Stromal cell of bone marrow (primary cell): ENCODE data around the gene ZMPSTE24.

Experiments used
- DNase-seq: peaks from one replicate; pipeline ENCODE4 v3.0.0-alpha.2; 2012; ENCODE audit warnings: low read depth

The ZMPSTE24 gene

DNA sequence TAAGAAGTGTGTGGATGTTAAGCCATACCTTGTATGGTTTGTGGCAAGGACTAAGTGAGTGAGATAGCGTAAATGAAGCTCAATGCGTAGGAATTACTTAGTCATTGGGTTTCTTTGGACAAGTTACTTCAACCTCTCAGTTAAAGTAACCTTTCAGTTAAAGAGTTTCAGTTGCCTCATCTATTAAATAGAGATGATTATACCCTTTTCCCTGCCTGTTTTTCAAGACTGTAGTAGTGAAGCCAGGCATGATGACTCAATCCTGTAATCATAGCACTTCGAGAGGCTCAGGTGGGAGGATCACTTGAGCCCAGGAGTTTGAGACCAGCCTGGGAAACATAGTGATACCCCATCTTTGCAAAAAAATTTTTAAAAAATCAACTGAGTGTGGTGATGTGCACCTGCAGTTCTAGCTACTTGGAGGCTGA lies 6.3 kb downstream of the ZMPSTE24 start:
- DNase-seq = no peak

- no peak for DNase-seq
Observed at GRCh38 chr1:40265298-40265697, 7.3 kb downstream of the ZMPSTE24 start.

- no peak for DNase-seq
Observed at GRCh38 chr1:40265919-40266318, 7.9 kb downstream of the ZMPSTE24 start.

- no peak for DNase-seq
Observed at GRCh38 chr1:40266786-40267535, 8.9 kb downstream of the ZMPSTE24 start.

- DNase-seq = peak; percentile 99
Observed at GRCh38 chr1:40267767-40268187, 9.7 kb downstream of the ZMPSTE24 start.

DNA sequence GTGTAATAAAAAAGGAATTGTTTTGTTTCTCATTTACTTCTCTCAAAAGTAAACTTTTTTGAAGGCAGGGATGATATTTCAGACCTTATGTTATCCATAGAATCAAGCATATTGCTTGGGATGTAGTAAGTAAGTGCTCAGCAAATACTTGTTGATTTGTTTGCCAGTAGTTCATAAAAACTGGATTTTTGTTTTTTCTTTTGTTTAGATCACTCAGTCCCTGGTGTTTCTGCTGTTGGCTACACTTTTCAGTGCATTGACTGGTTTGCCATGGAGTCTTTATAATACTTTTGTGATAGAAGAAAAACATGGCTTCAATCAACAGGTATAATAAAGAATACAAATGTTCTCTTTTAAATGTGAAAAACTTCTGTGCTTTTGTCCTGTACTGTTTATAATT lies 10.2 kb downstream of the ZMPSTE24 start:
- DNase-seq = no peak

- peak; percentile 43 for DNase-seq
Observed at GRCh38 chr1:40270152-40270834, 12.3 kb downstream of the ZMPSTE24 start.

DNA sequence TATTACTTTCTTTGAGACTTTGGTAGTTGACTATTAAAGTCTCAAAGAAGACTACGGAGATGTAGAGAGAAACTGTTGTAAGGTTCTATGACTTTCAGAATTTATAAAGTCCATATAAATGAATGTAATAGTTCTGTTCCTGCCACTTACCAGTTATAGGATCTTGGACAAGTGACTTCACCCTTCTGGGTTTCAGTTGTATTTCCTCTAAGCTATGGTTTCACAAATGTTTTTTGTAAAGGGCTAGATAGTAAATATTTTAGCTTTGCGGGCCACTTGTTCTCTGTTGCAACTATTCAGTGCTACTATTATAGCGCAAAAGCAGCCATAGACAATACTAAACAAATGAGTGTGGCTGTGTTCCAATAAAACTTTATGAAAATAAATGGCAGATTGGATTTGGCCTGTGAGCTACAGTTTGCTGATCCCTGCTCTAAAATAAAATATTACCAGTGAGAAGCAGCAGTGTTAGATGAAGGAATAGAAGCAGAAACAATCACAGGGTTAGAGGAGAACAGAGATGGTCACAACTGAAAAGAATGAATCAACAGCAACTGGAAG lies 14.7 kb downstream of the ZMPSTE24 start:
- no peak for DNase-seq

GRCh38 chr1:40273547-40274166 lies 15.6 kb downstream of the ZMPSTE24 start:
- no peak for DNase-seq

DNA sequence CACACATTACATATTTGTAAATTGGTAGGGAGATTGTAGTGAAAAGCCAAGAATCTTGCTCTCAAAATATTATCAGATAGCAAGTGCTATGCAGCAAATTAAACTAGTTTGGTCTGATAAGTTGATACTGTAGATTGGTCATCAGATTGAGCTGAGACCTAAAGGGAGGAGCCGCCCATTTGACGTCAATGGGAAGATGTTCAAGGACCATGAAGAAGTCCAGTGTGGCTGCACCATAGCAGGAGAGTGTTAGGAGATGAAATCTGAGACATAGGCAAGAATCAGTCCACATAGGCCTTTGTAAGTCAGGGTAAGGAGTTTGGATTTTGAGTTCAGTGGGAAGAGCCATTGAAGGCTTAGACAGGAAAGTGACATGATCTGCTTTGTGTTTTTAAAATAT lies 16.3 kb downstream of the ZMPSTE24 start:
- DNase-seq = no peak

- DNase-seq = no peak
Observed at GRCh38 chr1:40276122-40276521, 18.1 kb downstream of the ZMPSTE24 start.

GRCh38 chr1:40281853-40282252 lies 23.8 kb downstream of the ZMPSTE24 start:
- no peak for DNase-seq

GRCh38 chr1:40291293-40291692 lies 33.3 kb downstream of the ZMPSTE24 start:
- no peak for DNase-seq

- DNase-seq = no peak
Observed at GRCh38 chr1:40299366-40300248, 41.6 kb downstream of the ZMPSTE24 start.

GRCh38 chr1:40300249-40300567 lies 42.2 kb downstream of the ZMPSTE24 start:
- DNase-seq = no peak

- DNase-seq = no peak
Observed at GRCh38 chr1:40300651-40301050, 42.6 kb downstream of the ZMPSTE24 start.

GRCh38 chr1:40301066-40301465 lies 43.0 kb downstream of the ZMPSTE24 start:
- DNase-seq = no peak

- no peak for DNase-seq
Observed at GRCh38 chr1:40301541-40302299, 43.7 kb downstream of the ZMPSTE24 start.

GRCh38 chr1:40302475-40302874 lies 44.4 kb downstream of the ZMPSTE24 start:
- no peak for DNase-seq

- DNase-seq = no peak
Observed at GRCh38 chr1:40303051-40303771, 45.2 kb downstream of the ZMPSTE24 start.

DNA sequence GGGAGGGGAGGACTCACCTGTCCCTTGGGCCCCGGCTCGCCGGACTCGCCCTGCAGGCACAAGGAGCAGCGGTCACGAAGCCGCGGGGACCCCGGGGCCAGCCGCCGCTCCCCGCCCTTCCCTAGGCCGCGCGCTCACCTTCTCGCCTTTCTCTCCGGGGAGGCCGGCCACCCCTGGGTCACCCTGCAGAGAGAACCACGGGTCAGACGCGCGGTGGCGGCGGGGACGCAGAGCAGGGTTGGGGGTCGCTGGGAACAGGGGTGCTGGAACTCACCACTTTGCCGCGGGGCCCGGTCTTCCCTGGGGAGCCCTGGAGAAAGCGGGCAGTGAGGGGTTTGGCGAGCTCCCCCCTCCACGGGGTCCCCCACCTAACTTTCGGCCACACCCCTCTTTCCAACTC lies 45.8 kb downstream of the ZMPSTE24 start:
- DNase-seq = no peak
